Measurements from ENCODE around the gene HAP1. TPM values are rescaled to one million over a fixed set of nuclear protein-coding genes. Genes with fewer than 3 reads are reported as not detected.
"Not testable (repeated sequence)": the region's sequence is repeated elsewhere in the genome, so short reads cannot be mapped to it uniquely, and the experiment has no call there.

The HAP1 gene
- 0.99 TPM in 1 of 2 replicates, not detected in the other for total RNA-seq

GRCh38 chr17:41734139-41734948 is at the start of gene HAP1:
TSS of gene HAP1 (minus strand) at chr17:41734643. CDS start at chr17:41734634, 9 bp downstream.
- DNase-seq (ENCODE audit: extremely low read depth, low read depth, low spot score) = no peak

GRCh38 chr17:41782142-41782541 is 47.7 kb upstream of the HAP1 start:
- no peak for DNase-seq (ENCODE audit: extremely low read depth, low read depth, low spot score)

GRCh38 chr17:41781404-41782110 is 47.1 kb upstream of the HAP1 start:
- no peak for DNase-seq (ENCODE audit: extremely low read depth, low read depth, low spot score)

- DNase-seq (ENCODE audit: extremely low read depth, low read depth, low spot score) = no peak
Observed at GRCh38 chr17:41779954-41780353, 45.5 kb upstream of the HAP1 start.

- DNase-seq (ENCODE audit: extremely low read depth, low read depth, low spot score) = peak; percentile 99
Observed at GRCh38 chr17:41777574-41778188, 43.2 kb upstream of the HAP1 start.

GRCh38 chr17:41777157-41777573 is 42.7 kb upstream of the HAP1 start:
- no peak for DNase-seq (ENCODE audit: extremely low read depth, low read depth, low spot score)

- not testable (repeated sequence) for DNase-seq (ENCODE audit: extremely low read depth, low read depth, low spot score)
Observed at GRCh38 chr17:41776262-41776900, 41.9 kb upstream of the HAP1 start.

- DNase-seq (ENCODE audit: extremely low read depth, low read depth, low spot score) = no peak
Observed at GRCh38 chr17:41775394-41776226, 41.2 kb upstream of the HAP1 start.

- DNase-seq (ENCODE audit: extremely low read depth, low read depth, low spot score) = no peak
Observed at GRCh38 chr17:41773731-41774193, 39.3 kb upstream of the HAP1 start.

GRCh38 chr17:41773190-41773588 is 38.7 kb upstream of the HAP1 start:
- DNase-seq (ENCODE audit: extremely low read depth, low read depth, low spot score) = no peak

- no peak for DNase-seq (ENCODE audit: extremely low read depth, low read depth, low spot score)
Observed at GRCh38 chr17:41772586-41773189, 38.2 kb upstream of the HAP1 start.

- DNase-seq (ENCODE audit: extremely low read depth, low read depth, low spot score) = no peak
Observed at GRCh38 chr17:41772218-41772585, 37.8 kb upstream of the HAP1 start.

- DNase-seq (ENCODE audit: extremely low read depth, low read depth, low spot score) = no peak
Observed at GRCh38 chr17:41771389-41772206, 37.2 kb upstream of the HAP1 start.

GRCh38 chr17:41769985-41770384 is 35.5 kb upstream of the HAP1 start:
- no peak for DNase-seq (ENCODE audit: extremely low read depth, low read depth, low spot score)

GRCh38 chr17:41769346-41769862 is 35.0 kb upstream of the HAP1 start:
- DNase-seq (ENCODE audit: extremely low read depth, low read depth, low spot score) = no peak

GRCh38 chr17:41768682-41769288 is 34.3 kb upstream of the HAP1 start:
- no peak for DNase-seq (ENCODE audit: extremely low read depth, low read depth, low spot score)

GRCh38 chr17:41767324-41768042 is 33.0 kb upstream of the HAP1 start:
- no peak for DNase-seq (ENCODE audit: extremely low read depth, low read depth, low spot score)

- no peak for DNase-seq (ENCODE audit: extremely low read depth, low read depth, low spot score)
Observed at GRCh38 chr17:41766135-41766534, 31.7 kb upstream of the HAP1 start.

Measured in glomerular endothelial cell (primary cell).